H9 (cell line): ENCODE results near the gene SEMA3F. TPM values are rescaled to one million over a fixed set of nuclear protein-coding genes. Genes with fewer than 3 reads are reported as not detected.

Experiments
- DNase-seq: peaks from one replicate; pipeline ENCODE4 v3.0.0-alpha.2; 2017
- H2AFZ ChIP-seq: one replicate; pipeline ENCODE4 v1.6.1; 2013; ENCODE audit warnings: mild to moderate bottlenecking, low read length, control low read depth, moderate library complexity
- H2AK5ac ChIP-seq: 2 replicates; pipeline ENCODE4 v1.6.1; 2013; ENCODE audit warnings: low read length, control low read depth, mixed read lengths; ENCODE audit not compliant: insufficient read length
- H2BK120ac ChIP-seq: one replicate; pipeline ENCODE4 v1.6.1; 2013; ENCODE audit warnings: low read depth, mild to moderate bottlenecking, low read length, control low read depth, inconsistent platforms; ENCODE audit not compliant: poor library complexity, severe bottlenecking
- H2BK12ac ChIP-seq: 2 replicates; pipeline ENCODE4 v1.6.1; 2013; ENCODE audit warnings: low read length, control low read depth, mixed read lengths, low read depth; ENCODE audit not compliant: insufficient read length
- H2BK15ac ChIP-seq: 2 replicates; pipeline ENCODE4 v1.6.1; 2013; ENCODE audit warnings: low read depth, low read length, control low read depth
- H2BK20ac ChIP-seq: one replicate; pipeline ENCODE4 v1.6.1; 2013; ENCODE audit warnings: low read depth, mild to moderate bottlenecking, low read length, control low read depth, inconsistent platforms; ENCODE audit not compliant: poor library complexity, severe bottlenecking
- H2BK5ac ChIP-seq: 2 replicates; pipeline ENCODE4 v1.6.1; 2013; ENCODE audit warnings: low read length, control low read depth, mixed read lengths; ENCODE audit not compliant: insufficient read length
- H3K14ac ChIP-seq: 2 replicates; pipeline ENCODE4 v1.6.1; 2013; ENCODE audit warnings: low read length, control low read depth; ENCODE audit not compliant: insufficient read depth
- H3K18ac ChIP-seq: 2 replicates; pipeline ENCODE4 v1.6.1; 2013; ENCODE audit warnings: low read depth, mild to moderate bottlenecking, mixed read lengths, low read length, control low read depth; ENCODE audit not compliant: insufficient read length
- H3K23ac ChIP-seq: 2 replicates; pipeline ENCODE4 v1.6.1; 2013; ENCODE audit warnings: low read length, control low read depth, mixed read lengths, low read depth; ENCODE audit not compliant: insufficient read length
- H3K23me2 ChIP-seq: 2 replicates; pipeline ENCODE4 v1.6.1; 2013; ENCODE audit warnings: low read depth, mild to moderate bottlenecking, mixed read lengths, low read length, control low read depth; ENCODE audit not compliant: insufficient read length, poor library complexity, severe bottlenecking
- H3K27ac ChIP-seq: 2 replicates; pipeline ENCODE4 v1.5.1; 2013; ENCODE audit warnings: low read length, control low read depth, mixed read lengths, low read depth; ENCODE audit not compliant: insufficient read length
- H3K27me3 ChIP-seq: 2 replicates; pipeline ENCODE4 v1.6.1; 2013; ENCODE audit warnings: low read length, control low read depth, inconsistent platforms; ENCODE audit not compliant: insufficient read depth
- H3K4ac ChIP-seq: 2 replicates; pipeline ENCODE4 v1.6.1; 2013; ENCODE audit warnings: low read depth, mild to moderate bottlenecking, control low read depth, inconsistent platforms, low read length, moderate library complexity
- H3K4me1 ChIP-seq: 2 replicates; pipeline ENCODE4 v1.6.1; 2013; ENCODE audit warnings: low read length, control low read depth, inconsistent platforms; ENCODE audit not compliant: insufficient read depth
- H3K4me2 ChIP-seq: 2 replicates; pipeline ENCODE4 v1.6.1; 2013; ENCODE audit warnings: low read length, control low read depth, mixed read lengths; ENCODE audit not compliant: insufficient read length, insufficient read depth
- H3K56ac ChIP-seq: 2 replicates; pipeline ENCODE4 v1.6.1; 2013; ENCODE audit warnings: low read depth, mild to moderate bottlenecking, mixed read lengths, low read length, control low read depth; ENCODE audit not compliant: insufficient read length
- H3K79me1 ChIP-seq: 2 replicates; pipeline ENCODE4 v1.6.1; 2013; ENCODE audit warnings: low read depth, mild to moderate bottlenecking, moderate library complexity, low read length, control low read depth, inconsistent platforms; ENCODE audit not compliant: insufficient read depth, poor library complexity, severe bottlenecking
- H3K79me2 ChIP-seq: 2 replicates; pipeline ENCODE4 v1.6.1; 2013; ENCODE audit warnings: low read length, control low read depth, inconsistent platforms; ENCODE audit not compliant: insufficient read depth
- H3K9ac ChIP-seq: 2 replicates; pipeline ENCODE4 v1.6.1; 2013; ENCODE audit warnings: low read length, control low read depth, mixed read lengths; ENCODE audit not compliant: insufficient read length; ENCODE audit errors: extremely low read depth
- H3K9me3 ChIP-seq: one replicate; pipeline ENCODE4 v1.6.1; 2013; ENCODE audit warnings: low read depth, low read length, inconsistent platforms; ENCODE audit not compliant: control insufficient read depth
- H3T11ph ChIP-seq: one replicate; pipeline ENCODE4 v1.6.1; 2013; ENCODE audit warnings: mild to moderate bottlenecking, low read length, control low read depth, inconsistent platforms
- H4K20me1 ChIP-seq: one replicate; pipeline ENCODE4 v1.6.1; 2013; ENCODE audit not compliant: control insufficient read depth, insufficient read length, insufficient read depth
- H4K5ac ChIP-seq: 2 replicates; pipeline ENCODE4 v1.6.1; 2013; ENCODE audit warnings: low read depth, mild to moderate bottlenecking, mixed read lengths, low read length, control low read depth; ENCODE audit not compliant: insufficient read length
- H4K8ac ChIP-seq: replicated peaks from 2 replicates; pipeline ENCODE4 v1.6.1; 2013; ENCODE audit warnings: low read length, control low read depth, mixed read lengths, low read depth; ENCODE audit not compliant: insufficient read length
- H4K91ac ChIP-seq: 2 replicates; pipeline ENCODE4 v1.6.1; 2013; ENCODE audit warnings: low read depth, mild to moderate bottlenecking, moderate library complexity, mixed read lengths, low read length, control low read depth; ENCODE audit not compliant: insufficient read length
- H3K27ac Mint-ChIP-seq, 3 experiments: 2 replicates in 2 of 3; 3 replicates in 1 of 3; pipeline ENCODE4 v1.8.0; 2020 to 2021; ENCODE audit warnings: mixed read lengths in 3 of 3, mild to moderate bottlenecking in 1 of 3, moderate library complexity in 1 of 3
- H3K27me3 Mint-ChIP-seq: 2 replicates; pipeline ENCODE4 v1.8.0; 2021; ENCODE audit warnings: low read depth, mild to moderate bottlenecking, moderate library complexity, mixed read lengths
- H3K36me3 Mint-ChIP-seq, 3 experiments: 2 replicates in 2 of 3; 3 replicates in 1 of 3; pipeline ENCODE4 v1.8.0; 2020 to 2021; ENCODE audit warnings: low read depth in 3 of 3, mixed read lengths in 3 of 3; ENCODE audit not compliant: insufficient read depth in 1 of 3
- H3K4me1 Mint-ChIP-seq, 2 experiments: 2 replicates each; pipeline ENCODE4 v1.8.0; 2020; ENCODE audit warnings: mixed read lengths in 2 of 2
- H3K4me3 Mint-ChIP-seq, 2 experiments: 2 replicates in 1 of 2; 3 replicates in 1 of 2; pipeline ENCODE4 v1.8.0; 2020 to 2021; ENCODE audit warnings: mild to moderate bottlenecking in 2 of 2, mixed read lengths in 2 of 2, moderate library complexity in 1 of 2
- H3K9me3 Mint-ChIP-seq, 2 experiments: 2 replicates in 1 of 2; 3 replicates in 1 of 2; pipeline ENCODE4 v1.8.0; 2020; ENCODE audit warnings: mild to moderate bottlenecking in 2 of 2, mixed read lengths in 2 of 2, moderate library complexity in 1 of 2
- CTCF ChIP-seq: fragments of 200-600 bp; sonication (generic); conservative IDR thresholded peaks from 3 replicates; pipeline ENCODE4 v1.8.0; 2021; ENCODE audit warnings: antibody characterized with exemption, mild to moderate bottlenecking
- WGBS: extraction: QIAGEN DNeasy Blood & Tissue Kit; methylation state at CpG from one replicate; pipeline ENCODE4 v1.1.7; 2013; ENCODE audit warnings: missing lambda C conversion rate, low lambda C conversion rate, mixed read lengths; ENCODE audit not compliant: insufficient read length; ENCODE audit errors: extremely low coverage; 5-methylcytosine and 5-hydroxymethylcytosine counted together
- total RNA-seq: library from RNA; stranded (reverse); gene quantifications from 2 replicates; pipeline ENCODE4 v1.2.1, GENCODE V29; 2021

Gene SEMA3F
- total RNA-seq, 1 experiment from 2014 or later, result 14.3 TPM

DNA sequence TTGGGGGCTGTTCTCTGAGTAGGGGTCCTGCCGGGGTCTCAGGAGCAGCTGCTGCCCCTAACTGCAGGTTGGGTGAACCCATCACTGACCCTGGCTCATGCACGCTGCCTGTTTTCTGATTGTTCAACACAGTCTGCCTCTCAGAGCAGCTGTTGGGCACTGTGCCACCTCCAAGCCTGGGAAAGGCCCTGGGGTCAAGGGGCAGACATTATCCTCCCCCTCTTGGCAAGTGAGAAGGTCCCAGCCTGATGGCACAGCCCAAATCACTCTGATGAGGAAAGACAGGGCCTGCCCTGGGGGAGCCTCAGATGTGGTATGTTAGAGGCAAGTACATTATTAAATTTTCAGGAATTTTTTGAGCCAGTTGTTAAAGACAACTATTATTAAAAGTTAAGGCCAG is 22.2 kb downstream of the SEMA3F start:
- no CpG with 5 or more reads among the region's 2 CpGs for WGBS
- Histone ChIP-seq H2BK20ac (no peak overlapping the region), H3K9me3 (no peaks in the 10 kb centered on the region), H3K79me1 (no peaks in the 10 kb centered on the region), H2BK15ac (no peak overlapping the region), H2AFZ (no peak overlapping the region), H3K18ac (no peak overlapping the region), H3K27ac (no peak overlapping the region), H3K4me2 (no peak overlapping the region), H2BK120ac (no peak overlapping the region), H3K23me2 (no peaks in the 10 kb centered on the region), H4K20me1 (no peaks in the 10 kb centered on the region), H3T11ph (no peak overlapping the region), H3K23ac (no peak overlapping the region), H4K8ac (no peak overlapping the region), H3K4ac (no peak overlapping the region), H3K4me1 (no peaks in the 10 kb centered on the region), H2BK12ac (no peak overlapping the region), H4K91ac (no peak overlapping the region), H4K5ac (no peak overlapping the region), H3K56ac (no peak overlapping the region), H2AK5ac (no peak overlapping the region), H3K79me2 (no peaks in the 10 kb centered on the region), H3K9ac (no peak overlapping the region), H2BK5ac (no peak overlapping the region), H3K14ac (no peak overlapping the region), H3K27me3 (no peaks in the 10 kb centered on the region)
- Mint-ChIP-seq H3K36me3 (peaks cover 20 to 58% (median 32%) of the 10 kb centered on the region in 3 experiments; a peak in 6 of 7 replicates), H3K4me1 (peaks cover 2 to 3% of the 10 kb centered on the region in 2 experiments; a peak in 1 of 4 replicates), H3K9me3 (no peaks in the 10 kb centered on the region), H3K27me3 (no peaks in the 10 kb centered on the region), H3K4me3 (no peak overlapping the region), H3K27ac (no peak overlapping the region; a peak in 1 of 7 replicates)
- no peak for TF ChIP-seq CTCF
- DNase-seq, result no peak
